ENCODE results near the gene FAM217A. TPM values are rescaled to one million over a fixed set of nuclear protein-coding genes. Genes with fewer than 3 reads are reported as not detected.

Gene FAM217A
- total RNA-seq, 1 donor from 2014 or later = not detected

- H3K27ac Mint-ChIP-seq (ENCODE audit: unreplicated experiment) = no peak overlapping the region
- no peak for TF ChIP-seq CTCF (IDR thresholded peaks at IDR 0.05; ENCODE audit: partially characterized antibody, unreplicated experiment)
- H3K36me3 Mint-ChIP-seq (ENCODE audit: unreplicated experiment) = no peaks in the 10 kb centered on the region
- no peak overlapping the region for H3K4me3 Mint-ChIP-seq (ENCODE audit: unreplicated experiment)
- H3K27me3 Mint-ChIP-seq (ENCODE audit: unreplicated experiment) = peaks cover 2% of the 10 kb centered on the region
- peaks cover 10% of the 10 kb centered on the region for H3K4me1 Mint-ChIP-seq (ENCODE audit: low read depth, unreplicated experiment)
- H3K9me3 Mint-ChIP-seq (ENCODE audit: unreplicated experiment) = peaks cover 1% of the 10 kb centered on the region
- DNase-seq = no peak
Measured at GRCh38 chr6:4085332-4085700, 6.4 kb upstream of the FAM217A start.

- no peak for DNase-seq
- no peak overlapping the region for H3K4me3 Mint-ChIP-seq (ENCODE audit: unreplicated experiment)
- H3K9me3 Mint-ChIP-seq (ENCODE audit: unreplicated experiment) = peaks cover 1% of the 10 kb centered on the region
- no peak overlapping the region for H3K27ac Mint-ChIP-seq (ENCODE audit: unreplicated experiment)
- H3K36me3 Mint-ChIP-seq (ENCODE audit: unreplicated experiment) = no peaks in the 10 kb centered on the region
- no peak for TF ChIP-seq CTCF (IDR thresholded peaks at IDR 0.05; ENCODE audit: partially characterized antibody, unreplicated experiment)
- peaks cover 2% of the 10 kb centered on the region for H3K27me3 Mint-ChIP-seq (ENCODE audit: unreplicated experiment)
- peaks cover 10% of the 10 kb centered on the region for H3K4me1 Mint-ChIP-seq (ENCODE audit: low read depth, unreplicated experiment)
Measured at GRCh38 chr6:4084444-4085331, 5.8 kb upstream of the FAM217A start.

- Mint-ChIP-seq H3K36me3 (ENCODE audit: unreplicated experiment) (no peaks in the 10 kb centered on the region), H3K4me3 (ENCODE audit: unreplicated experiment) (no peak overlapping the region), H3K4me1 (ENCODE audit: low read depth, unreplicated experiment) (no peaks in the 10 kb centered on the region), H3K27ac (ENCODE audit: unreplicated experiment) (no peak overlapping the region), H3K27me3 (ENCODE audit: unreplicated experiment) (peaks cover 4% of the 10 kb centered on the region), H3K9me3 (ENCODE audit: unreplicated experiment) (no peaks in the 10 kb centered on the region)
- DNase-seq = no peak
- no peak for TF ChIP-seq CTCF (IDR thresholded peaks at IDR 0.05; ENCODE audit: partially characterized antibody, unreplicated experiment)
Measured at GRCh38 chr6:4074478-4075235, 4.3 kb downstream of the FAM217A start.

GRCh38 chr6:4071330-4071729 is 7.6 kb downstream of the FAM217A start:
- Mint-ChIP-seq H3K27ac (ENCODE audit: unreplicated experiment) (no peak overlapping the region), H3K36me3 (ENCODE audit: unreplicated experiment) (no peaks in the 10 kb centered on the region), H3K4me1 (ENCODE audit: low read depth, unreplicated experiment) (no peaks in the 10 kb centered on the region), H3K27me3 (ENCODE audit: unreplicated experiment) (no peaks in the 10 kb centered on the region), H3K9me3 (ENCODE audit: unreplicated experiment) (no peaks in the 10 kb centered on the region), H3K4me3 (ENCODE audit: unreplicated experiment) (no peak overlapping the region)
- DNase-seq = no peak
- no peak for TF ChIP-seq CTCF (IDR thresholded peaks at IDR 0.05; ENCODE audit: partially characterized antibody, unreplicated experiment)

- DNase-seq = no peak
- H3K27ac Mint-ChIP-seq (ENCODE audit: unreplicated experiment) = no peak overlapping the region
- no peaks in the 10 kb centered on the region for H3K36me3 Mint-ChIP-seq (ENCODE audit: unreplicated experiment)
- no peaks in the 10 kb centered on the region for H3K4me1 Mint-ChIP-seq (ENCODE audit: low read depth, unreplicated experiment)
- H3K4me3 Mint-ChIP-seq (ENCODE audit: unreplicated experiment) = no peak overlapping the region
- H3K9me3 Mint-ChIP-seq (ENCODE audit: unreplicated experiment) = no peaks in the 10 kb centered on the region
- no peak for TF ChIP-seq CTCF (IDR thresholded peaks at IDR 0.05; ENCODE audit: partially characterized antibody, unreplicated experiment)
- H3K27me3 Mint-ChIP-seq (ENCODE audit: unreplicated experiment) = no peaks in the 10 kb centered on the region
Measured at GRCh38 chr6:4069199-4069598, 9.7 kb downstream of the FAM217A start.

All from glutamatergic neuron (in vitro differentiated cells).